Liver (tissue), 3 donors: ENCODE results near the gene LRPPRC.

Experiments used
- JUND ChIP-seq, 2 donors: IDR thresholded peaks; 2 replicates each; pipeline ENCODE4 v1.6.1; 2016; ENCODE audit warnings: antibody characterized with exemption in 2 of 2
- NR2F2 ChIP-seq: IDR thresholded peaks from 2 replicates; pipeline ENCODE4 v1.6.1; 2016; ENCODE audit warnings: antibody characterized with exemption
- RAD21 ChIP-seq, 2 donors: IDR thresholded peaks; 2 replicates each; pipeline ENCODE4 v1.6.1; 2016; ENCODE audit warnings: antibody characterized with exemption in 2 of 2, mild to moderate bottlenecking in 2 of 2
- SP1 ChIP-seq: IDR thresholded peaks from 2 replicates; pipeline ENCODE4 v1.6.1; 2018; ENCODE audit warnings: antibody characterized with exemption, mild to moderate bottlenecking
- YY1 ChIP-seq: IDR thresholded peaks from 2 replicates; pipeline ENCODE4 v1.6.1; 2016; ENCODE audit warnings: antibody characterized with exemption, mild to moderate bottlenecking
- TF ChIP-seq, protein P1 (sequence below): fragments of 150-350 bp; IDR thresholded peaks from 2 replicates; pipeline ENCODE4 v1.5.1; 2017; ENCODE audit warnings: improper control_type of control experiment, low read depth, low read length; ENCODE audit not compliant: missing input control
- TF ChIP-seq, protein P2 (sequence below): IDR thresholded peaks from 2 replicates; pipeline ENCODE4 v1.6.1; 2016; ENCODE audit warnings: antibody characterized with exemption, mild to moderate bottlenecking
- donor health status: healthy.
- donor health status: healthy.

DNA sequence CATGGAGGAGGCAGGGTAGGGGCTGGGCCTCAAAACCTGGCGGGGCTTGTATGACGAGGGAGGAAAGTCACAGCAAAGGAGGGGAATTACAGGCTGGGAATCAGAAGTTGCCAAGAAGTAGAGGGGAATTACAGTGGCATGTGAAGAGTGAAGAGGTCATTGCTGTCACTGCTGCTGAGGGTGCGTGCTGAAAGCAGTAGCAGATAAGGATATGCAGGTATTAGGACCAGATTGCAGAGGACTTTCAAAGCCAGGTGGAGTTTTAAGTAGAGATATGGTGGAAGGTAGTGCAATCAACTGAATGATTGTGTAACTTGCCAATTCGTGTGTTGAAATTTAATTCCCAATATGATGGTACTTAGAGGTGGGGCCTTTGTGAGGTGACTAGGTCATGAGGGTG, 19.4 kb upstream of the LRPPRC start:
- TF ChIP-seq, protein P1, sequence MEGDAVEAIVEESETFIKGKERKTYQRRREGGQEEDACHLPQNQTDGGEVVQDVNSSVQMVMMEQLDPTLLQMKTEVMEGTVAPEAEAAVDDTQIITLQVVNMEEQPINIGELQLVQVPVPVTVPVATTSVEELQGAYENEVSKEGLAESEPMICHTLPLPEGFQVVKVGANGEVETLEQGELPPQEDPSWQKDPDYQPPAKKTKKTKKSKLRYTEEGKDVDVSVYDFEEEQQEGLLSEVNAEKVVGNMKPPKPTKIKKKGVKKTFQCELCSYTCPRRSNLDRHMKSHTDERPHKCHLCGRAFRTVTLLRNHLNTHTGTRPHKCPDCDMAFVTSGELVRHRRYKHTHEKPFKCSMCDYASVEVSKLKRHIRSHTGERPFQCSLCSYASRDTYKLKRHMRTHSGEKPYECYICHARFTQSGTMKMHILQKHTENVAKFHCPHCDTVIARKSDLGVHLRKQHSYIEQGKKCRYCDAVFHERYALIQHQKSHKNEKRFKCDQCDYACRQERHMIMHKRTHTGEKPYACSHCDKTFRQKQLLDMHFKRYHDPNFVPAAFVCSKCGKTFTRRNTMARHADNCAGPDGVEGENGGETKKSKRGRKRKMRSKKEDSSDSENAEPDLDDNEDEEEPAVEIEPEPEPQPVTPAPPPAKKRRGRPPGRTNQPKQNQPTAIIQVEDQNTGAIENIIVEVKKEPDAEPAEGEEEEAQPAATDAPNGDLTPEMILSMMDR, result no peak
- no peak for TF ChIP-seq YY1
- TF ChIP-seq, protein P2, sequence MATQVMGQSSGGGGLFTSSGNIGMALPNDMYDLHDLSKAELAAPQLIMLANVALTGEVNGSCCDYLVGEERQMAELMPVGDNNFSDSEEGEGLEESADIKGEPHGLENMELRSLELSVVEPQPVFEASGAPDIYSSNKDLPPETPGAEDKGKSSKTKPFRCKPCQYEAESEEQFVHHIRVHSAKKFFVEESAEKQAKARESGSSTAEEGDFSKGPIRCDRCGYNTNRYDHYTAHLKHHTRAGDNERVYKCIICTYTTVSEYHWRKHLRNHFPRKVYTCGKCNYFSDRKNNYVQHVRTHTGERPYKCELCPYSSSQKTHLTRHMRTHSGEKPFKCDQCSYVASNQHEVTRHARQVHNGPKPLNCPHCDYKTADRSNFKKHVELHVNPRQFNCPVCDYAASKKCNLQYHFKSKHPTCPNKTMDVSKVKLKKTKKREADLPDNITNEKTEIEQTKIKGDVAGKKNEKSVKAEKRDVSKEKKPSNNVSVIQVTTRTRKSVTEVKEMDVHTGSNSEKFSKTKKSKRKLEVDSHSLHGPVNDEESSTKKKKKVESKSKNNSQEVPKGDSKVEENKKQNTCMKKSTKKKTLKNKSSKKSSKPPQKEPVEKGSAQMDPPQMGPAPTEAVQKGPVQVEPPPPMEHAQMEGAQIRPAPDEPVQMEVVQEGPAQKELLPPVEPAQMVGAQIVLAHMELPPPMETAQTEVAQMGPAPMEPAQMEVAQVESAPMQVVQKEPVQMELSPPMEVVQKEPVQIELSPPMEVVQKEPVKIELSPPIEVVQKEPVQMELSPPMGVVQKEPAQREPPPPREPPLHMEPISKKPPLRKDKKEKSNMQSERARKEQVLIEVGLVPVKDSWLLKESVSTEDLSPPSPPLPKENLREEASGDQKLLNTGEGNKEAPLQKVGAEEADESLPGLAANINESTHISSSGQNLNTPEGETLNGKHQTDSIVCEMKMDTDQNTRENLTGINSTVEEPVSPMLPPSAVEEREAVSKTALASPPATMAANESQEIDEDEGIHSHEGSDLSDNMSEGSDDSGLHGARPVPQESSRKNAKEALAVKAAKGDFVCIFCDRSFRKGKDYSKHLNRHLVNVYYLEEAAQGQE, result no peak
- TF ChIP-seq RAD21 (IDR thresholded peaks at IDR 0.05), result no peak
- TF ChIP-seq SP1, result no peak
- no peak for TF ChIP-seq JUND (IDR thresholded peaks at IDR 0.05)
- TF ChIP-seq NR2F2, result no peak
